ENCODE measurements around the gene ADCY5. TPM values are rescaled to one million over a fixed set of nuclear protein-coding genes. Genes with fewer than 3 reads are reported as not detected.

ADCY5 gene
- total RNA-seq, 1 donor = not detected

GRCh38 chr3:123371426-123371825 lies 77.5 kb downstream of the ADCY5 start:
- Histone ChIP-seq H3K27me3 (ENCODE audit: insufficient read depth, low read length) (no peaks in the 10 kb centered on the region), H3K4me3 (ENCODE audit: low read length) (no peak overlapping the region), H3K4me1 (ENCODE audit: insufficient read depth, low read length) (no peaks in the 10 kb centered on the region), H3K9me3 (ENCODE audit: low read depth, low read length) (no peaks in the 10 kb centered on the region)

- no peaks in the 10 kb centered on the region for H3K9me3 ChIP-seq (ENCODE audit: low read depth, low read length)
- no peak overlapping the region for H3K4me3 ChIP-seq (ENCODE audit: low read length)
- H3K4me1 ChIP-seq (ENCODE audit: insufficient read depth, low read length) = no peaks in the 10 kb centered on the region
- H3K27me3 ChIP-seq (ENCODE audit: insufficient read depth, low read length) = no peaks in the 10 kb centered on the region
Observed at GRCh38 chr3:123370819-123371218, 78.1 kb downstream of the ADCY5 start.

- Histone ChIP-seq H3K27me3 (ENCODE audit: insufficient read depth, low read length) (no peaks in the 10 kb centered on the region), H3K4me3 (ENCODE audit: low read length) (no peak overlapping the region), H3K9me3 (ENCODE audit: low read depth, low read length) (no peaks in the 10 kb centered on the region), H3K4me1 (ENCODE audit: insufficient read depth, low read length) (no peaks in the 10 kb centered on the region)
Observed at GRCh38 chr3:123369085-123369484, 79.8 kb downstream of the ADCY5 start.

- no peak overlapping the region for H3K4me3 ChIP-seq (ENCODE audit: low read length)
- no peaks in the 10 kb centered on the region for H3K27me3 ChIP-seq (ENCODE audit: insufficient read depth, low read length)
- H3K9me3 ChIP-seq (ENCODE audit: low read depth, low read length) = no peaks in the 10 kb centered on the region
- H3K4me1 ChIP-seq (ENCODE audit: insufficient read depth, low read length) = no peaks in the 10 kb centered on the region
Observed at GRCh38 chr3:123367467-123368154, 81.3 kb downstream of the ADCY5 start.

GRCh38 chr3:123365450-123366143 lies 83.3 kb downstream of the ADCY5 start:
- no peaks in the 10 kb centered on the region for H3K9me3 ChIP-seq (ENCODE audit: low read depth, low read length)
- no peaks in the 10 kb centered on the region for H3K27me3 ChIP-seq (ENCODE audit: insufficient read depth, low read length)
- H3K4me3 ChIP-seq (ENCODE audit: low read length) = no peak overlapping the region
- no peaks in the 10 kb centered on the region for H3K4me1 ChIP-seq (ENCODE audit: insufficient read depth, low read length)

GRCh38 chr3:123361071-123361470 lies 87.8 kb downstream of the ADCY5 start:
- H3K4me1 ChIP-seq (ENCODE audit: insufficient read depth, low read length) = no peaks in the 10 kb centered on the region
- no peak overlapping the region for H3K4me3 ChIP-seq (ENCODE audit: low read length)
- no peaks in the 10 kb centered on the region for H3K9me3 ChIP-seq (ENCODE audit: low read depth, low read length)
- H3K27me3 ChIP-seq (ENCODE audit: insufficient read depth, low read length) = no peaks in the 10 kb centered on the region

GRCh38 chr3:123357275-123357674 lies 91.6 kb downstream of the ADCY5 start:
- H3K4me1 ChIP-seq (ENCODE audit: insufficient read depth, low read length) = no peaks in the 10 kb centered on the region
- no peaks in the 10 kb centered on the region for H3K9me3 ChIP-seq (ENCODE audit: low read depth, low read length)
- no peak overlapping the region for H3K4me3 ChIP-seq (ENCODE audit: low read length)
- H3K27me3 ChIP-seq (ENCODE audit: insufficient read depth, low read length) = no peaks in the 10 kb centered on the region

GRCh38 chr3:123353850-123354233 lies 95.0 kb downstream of the ADCY5 start:
- no peaks in the 10 kb centered on the region for H3K4me1 ChIP-seq (ENCODE audit: insufficient read depth, low read length)
- H3K27me3 ChIP-seq (ENCODE audit: insufficient read depth, low read length) = no peaks in the 10 kb centered on the region
- no peaks in the 10 kb centered on the region for H3K9me3 ChIP-seq (ENCODE audit: low read depth, low read length)
- H3K4me3 ChIP-seq (ENCODE audit: low read length) = no peak overlapping the region

GRCh38 chr3:123353227-123353849 lies 95.6 kb downstream of the ADCY5 start:
- Histone ChIP-seq H3K27me3 (ENCODE audit: insufficient read depth, low read length) (no peaks in the 10 kb centered on the region), H3K4me1 (ENCODE audit: insufficient read depth, low read length) (no peaks in the 10 kb centered on the region), H3K4me3 (ENCODE audit: low read length) (no peak overlapping the region), H3K9me3 (ENCODE audit: low read depth, low read length) (no peaks in the 10 kb centered on the region)

- no peak overlapping the region for H3K4me3 ChIP-seq (ENCODE audit: low read length)
- no peaks in the 10 kb centered on the region for H3K4me1 ChIP-seq (ENCODE audit: insufficient read depth, low read length)
- no peaks in the 10 kb centered on the region for H3K9me3 ChIP-seq (ENCODE audit: low read depth, low read length)
- H3K27me3 ChIP-seq (ENCODE audit: insufficient read depth, low read length) = no peaks in the 10 kb centered on the region
Observed at GRCh38 chr3:123352134-123352554, 96.7 kb downstream of the ADCY5 start.

GRCh38 chr3:123351501-123351900 lies 97.4 kb downstream of the ADCY5 start:
- Histone ChIP-seq H3K4me1 (ENCODE audit: insufficient read depth, low read length) (no peaks in the 10 kb centered on the region), H3K27me3 (ENCODE audit: insufficient read depth, low read length) (no peaks in the 10 kb centered on the region), H3K9me3 (ENCODE audit: low read depth, low read length) (no peaks in the 10 kb centered on the region), H3K4me3 (ENCODE audit: low read length) (no peak overlapping the region)

- Histone ChIP-seq H3K9me3 (ENCODE audit: low read depth, low read length) (no peaks in the 10 kb centered on the region), H3K27me3 (ENCODE audit: insufficient read depth, low read length) (no peaks in the 10 kb centered on the region), H3K4me1 (ENCODE audit: insufficient read depth, low read length) (no peaks in the 10 kb centered on the region), H3K4me3 (ENCODE audit: low read length) (no peak overlapping the region)
Observed at GRCh38 chr3:123350971-123351370, 97.9 kb downstream of the ADCY5 start.

GRCh38 chr3:123349566-123350435 lies 99.1 kb downstream of the ADCY5 start:
- no peaks in the 10 kb centered on the region for H3K9me3 ChIP-seq (ENCODE audit: low read depth, low read length)
- H3K27me3 ChIP-seq (ENCODE audit: insufficient read depth, low read length) = no peaks in the 10 kb centered on the region
- H3K4me3 ChIP-seq (ENCODE audit: low read length) = no peak overlapping the region
- no peaks in the 10 kb centered on the region for H3K4me1 ChIP-seq (ENCODE audit: insufficient read depth, low read length)

- Histone ChIP-seq H3K4me3 (ENCODE audit: low read length) (no peak overlapping the region), H3K9me3 (ENCODE audit: low read depth, low read length) (no peaks in the 10 kb centered on the region), H3K4me1 (ENCODE audit: insufficient read depth, low read length) (no peaks in the 10 kb centered on the region), H3K27me3 (ENCODE audit: insufficient read depth, low read length) (no peaks in the 10 kb centered on the region)
Observed at GRCh38 chr3:123349201-123349535, 99.7 kb downstream of the ADCY5 start.

Measured in mononuclear cell (primary cell).